Stimulated activated naive B cell treated with anti-CD40 and anti-IgM and Interleukin-4, amounts not matched to agents 10 μg/mL and 1 μg/mL and 100 μg/mL, for 72 hours (primary cell): ENCODE measurements around the gene COPS9.

ENCODE experiments used
- ATAC-seq, 2 donors: fragments of 150-1000 bp; cut with Tn5 transposase; replicated peaks; 2 replicates each; pipeline ENCODE4 v1.10.0; 2021; ENCODE audit warnings: moderate library complexity in 1 of 2
- DNase-seq: peaks from one replicate; pipeline ENCODE4 v3.0.0; 2021
- H3K27ac Mint-ChIP-seq: one replicate; pipeline ENCODE4 v1.8.0; 2022; ENCODE audit warnings: mild to moderate bottlenecking, mixed read lengths
- H3K27me3 Mint-ChIP-seq, 2 donors: one replicate each; pipeline ENCODE4 v1.8.0; 2022; ENCODE audit warnings: mixed read lengths in 2 of 2
- H3K36me3 Mint-ChIP-seq, 2 donors: one replicate each; pipeline ENCODE4 v1.8.0; 2022; ENCODE audit warnings: mixed read lengths in 2 of 2, mild to moderate bottlenecking in 1 of 2
- H3K4me1 Mint-ChIP-seq, 2 donors: one replicate each; pipeline ENCODE4 v1.8.0; 2022; ENCODE audit warnings: mixed read lengths in 2 of 2, mild to moderate bottlenecking in 1 of 2
- H3K4me3 Mint-ChIP-seq, 2 donors: one replicate each; pipeline ENCODE4 v1.8.0; 2022; ENCODE audit warnings: mild to moderate bottlenecking in 2 of 2, mixed read lengths in 2 of 2, moderate library complexity in 1 of 2
- H3K9me3 Mint-ChIP-seq, 2 donors: one replicate each; pipeline ENCODE4 v1.8.0; 2022; ENCODE audit warnings: mixed read lengths in 2 of 2, mild to moderate bottlenecking in 1 of 2

Gene COPS9

DNA sequence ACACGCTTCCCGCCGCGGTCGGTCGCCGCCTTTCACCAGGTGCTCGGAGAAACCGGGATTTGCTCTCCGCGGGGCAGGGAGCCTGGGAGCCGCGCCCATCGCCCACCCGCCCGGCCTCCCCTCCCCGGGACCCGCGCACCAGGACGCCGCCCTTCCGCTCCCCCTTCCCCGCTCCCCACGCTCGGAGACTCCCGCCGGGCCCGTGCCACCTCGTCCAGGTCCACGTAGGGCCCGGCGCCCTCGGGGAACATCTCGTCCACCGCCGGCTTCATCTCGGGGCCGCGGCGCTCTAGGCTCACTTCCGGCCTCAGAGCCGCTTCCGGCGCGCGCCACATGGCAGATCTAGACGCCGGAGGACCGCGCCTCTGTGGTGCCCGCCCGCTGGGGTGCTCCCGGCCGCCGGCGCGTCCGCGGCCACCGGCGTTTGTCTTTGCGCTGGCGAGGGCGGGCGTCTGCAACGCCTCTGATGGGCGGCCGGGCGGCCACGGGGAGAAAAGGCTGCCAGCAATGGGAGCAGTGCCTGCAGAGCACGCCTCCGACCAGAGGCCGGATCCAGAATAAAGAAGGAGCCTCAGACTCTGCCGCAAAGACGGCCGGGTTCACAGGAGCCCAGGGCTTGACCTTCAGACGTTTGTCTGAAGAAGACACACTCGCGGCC, at the start of gene COPS9:
TSS of gene COPS9 (minus strand) at position 293 of the 658 bp plus-strand sequence. CDS start at position 272, 21 bp downstream.
- Mint-ChIP-seq H3K27ac (peak within 1 kb of the TSS; percentile 95), H3K4me1 (peaks cover 23 to 32% of the 10 kb centered on the region in 2 donors), H3K36me3 (peaks cover 16 to 28% of the 10 kb centered on the region in 2 donors), H3K4me3 (peak within 1 kb of the TSS; percentile 92 to 98), H3K9me3 (no peaks in the 10 kb centered on the region), H3K27me3 (peaks cover 8 to 9% of the 10 kb centered on the region in 2 donors)
- DNase-seq (peak; percentile 82), ATAC-seq (peak; percentile 98 to 99)

DNA sequence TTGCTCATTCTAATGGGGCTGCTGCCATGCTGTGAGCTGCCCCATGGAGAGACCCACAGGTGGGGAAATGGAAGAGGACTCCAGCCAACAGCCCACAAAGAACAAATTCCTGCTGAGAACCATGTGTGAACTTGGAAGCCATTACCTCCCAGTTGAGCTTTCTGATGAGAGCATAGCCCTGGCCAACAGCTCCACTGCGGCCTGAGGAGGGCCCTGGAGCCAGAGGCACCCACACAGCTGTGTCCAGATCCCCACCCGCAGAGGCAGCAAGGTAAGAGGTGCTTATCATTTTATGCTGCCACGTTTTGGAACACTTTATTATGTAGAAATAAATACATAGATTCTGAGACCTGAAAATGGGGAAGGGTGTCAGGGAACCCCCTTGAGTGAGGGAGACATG, 48.6 kb upstream of the COPS9 start:
- Mint-ChIP-seq H3K27me3 (peaks cover 17 to 19% of the 10 kb centered on the region in 2 donors), H3K4me3 (no peak overlapping the region), H3K4me1 (no peaks in the 10 kb centered on the region), H3K27ac (no peak overlapping the region), H3K9me3 (peaks cover 11 to 16% of the 10 kb centered on the region in 2 donors), H3K36me3 (no peaks in the 10 kb centered on the region)
- ATAC-seq (no peak), DNase-seq (no peak)

DNA sequence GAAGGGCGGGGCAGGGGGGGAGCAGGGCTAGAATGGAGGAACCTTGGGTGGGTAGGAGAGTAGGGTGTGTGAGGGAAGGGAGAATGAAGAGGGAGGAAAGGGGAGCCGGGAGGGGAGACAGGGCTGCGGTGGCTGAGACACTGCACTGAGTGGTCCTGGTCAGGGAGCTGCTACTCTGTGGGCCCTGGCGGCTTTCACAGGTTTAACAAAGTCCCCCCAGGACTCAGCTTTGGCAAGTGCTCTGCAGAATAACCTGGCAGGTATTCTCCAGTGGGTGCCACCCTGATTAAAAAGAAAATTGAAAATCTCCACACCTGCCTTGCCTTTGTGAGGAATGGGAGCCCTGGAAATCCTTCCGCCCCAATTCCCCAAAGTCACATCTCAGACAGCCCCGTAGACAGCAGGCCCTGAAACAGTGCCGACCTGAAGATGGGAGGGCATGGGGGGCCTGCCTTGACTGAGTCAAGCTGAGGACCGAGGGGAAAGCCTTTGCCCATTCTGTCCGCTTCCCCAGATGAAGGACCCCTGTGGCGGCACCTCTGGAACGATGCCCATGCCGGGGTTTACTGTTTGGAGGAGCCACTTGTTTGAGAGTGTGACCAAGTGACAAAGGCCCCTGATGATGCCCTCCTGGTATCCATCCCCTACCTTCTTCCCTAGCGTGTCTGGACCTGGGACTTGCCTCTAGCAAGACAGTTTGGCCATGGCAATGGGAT, 47.9 kb upstream of the COPS9 start:
- ATAC-seq (no peak), DNase-seq (no peak)
- no peak overlapping the region for H3K4me3 Mint-ChIP-seq
- no peaks in the 10 kb centered on the region for H3K4me1 Mint-ChIP-seq
- H3K36me3 Mint-ChIP-seq = no peaks in the 10 kb centered on the region
- peaks cover 17 to 19% of the 10 kb centered on the region in 2 donors for H3K27me3 Mint-ChIP-seq
- H3K27ac Mint-ChIP-seq = no peak overlapping the region
- H3K9me3 Mint-ChIP-seq = peaks cover 11 to 16% of the 10 kb centered on the region in 2 donors

DNA sequence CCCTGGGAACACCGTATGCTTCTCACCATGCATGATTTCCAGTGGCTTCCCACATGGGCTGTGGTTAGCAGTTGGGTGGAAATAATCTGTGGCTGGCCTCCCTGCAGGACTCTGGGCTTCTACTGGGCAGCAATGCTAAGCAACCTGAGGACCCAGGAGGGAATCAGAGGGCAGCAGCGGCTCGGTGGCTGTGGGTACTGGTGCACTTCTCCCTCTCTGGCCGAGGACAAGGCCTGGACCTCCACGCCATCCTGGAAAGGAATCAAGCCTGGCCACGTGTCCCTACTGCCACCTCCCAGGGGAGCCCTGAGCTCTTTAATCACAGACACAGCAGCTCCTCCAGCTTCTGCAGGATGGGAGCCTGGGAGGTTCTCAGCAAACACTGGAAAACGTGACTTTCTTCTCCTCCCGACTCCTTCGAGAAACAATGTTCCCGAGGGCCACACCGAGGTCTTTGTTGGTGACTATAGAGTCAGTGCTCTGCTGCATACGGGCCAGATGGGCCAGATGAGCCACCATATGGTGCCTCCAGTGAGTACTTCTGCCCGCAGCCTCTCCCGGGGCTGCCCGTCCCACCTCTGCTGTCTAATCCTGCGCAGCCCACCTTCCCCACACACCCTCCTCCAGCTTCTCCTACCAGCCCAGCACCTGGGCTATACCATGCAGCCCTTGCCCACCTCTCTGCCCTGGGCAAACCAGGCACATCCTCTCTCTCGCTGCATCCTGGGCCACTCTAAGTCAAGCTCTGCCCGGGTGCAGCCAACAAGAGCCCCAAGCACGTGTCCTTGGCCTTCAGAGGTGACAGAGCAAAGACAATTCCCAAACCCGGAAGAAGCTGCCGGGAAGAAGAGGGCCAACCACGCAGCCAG, 47.1 kb upstream of the COPS9 start:
- no peak for ATAC-seq
- Mint-ChIP-seq H3K4me1 (no peaks in the 10 kb centered on the region), H3K27ac (no peak overlapping the region), H3K9me3 (peaks cover 9 to 15% of the 10 kb centered on the region in 2 donors), H3K27me3 (peaks cover 17 to 19% of the 10 kb centered on the region in 2 donors), H3K4me3 (no peak overlapping the region), H3K36me3 (no peaks in the 10 kb centered on the region)
- DNase-seq = no peak

DNA sequence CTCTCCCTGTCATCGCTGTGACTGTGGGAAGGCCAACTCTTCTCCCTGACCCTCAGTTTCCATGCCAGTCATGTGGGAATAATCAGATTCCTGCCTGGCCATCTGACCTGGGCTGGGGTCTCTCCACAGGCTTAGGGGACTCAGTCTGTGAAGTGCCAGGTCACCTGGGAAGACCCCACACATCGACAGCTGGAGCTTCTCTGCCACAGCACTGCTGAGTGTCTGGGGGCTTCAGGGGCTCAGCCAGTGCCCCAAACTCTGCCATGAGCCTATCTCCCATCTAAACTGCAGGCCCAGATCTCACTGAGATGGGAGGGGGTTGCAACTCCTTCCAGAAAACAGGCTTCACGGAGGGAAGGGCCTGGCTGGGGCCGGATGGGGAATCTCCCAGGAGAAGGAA, 46.4 kb upstream of the COPS9 start:
- H3K4me3 Mint-ChIP-seq = no peak overlapping the region
- H3K27ac Mint-ChIP-seq = no peak overlapping the region
- H3K36me3 Mint-ChIP-seq = no peaks in the 10 kb centered on the region
- H3K4me1 Mint-ChIP-seq = no peaks in the 10 kb centered on the region
- ATAC-seq (no peak), DNase-seq (no peak)
- H3K27me3 Mint-ChIP-seq = peaks cover 17 to 24% of the 10 kb centered on the region in 2 donors
- H3K9me3 Mint-ChIP-seq = peaks cover 4 to 7% of the 10 kb centered on the region in 2 donors

DNA sequence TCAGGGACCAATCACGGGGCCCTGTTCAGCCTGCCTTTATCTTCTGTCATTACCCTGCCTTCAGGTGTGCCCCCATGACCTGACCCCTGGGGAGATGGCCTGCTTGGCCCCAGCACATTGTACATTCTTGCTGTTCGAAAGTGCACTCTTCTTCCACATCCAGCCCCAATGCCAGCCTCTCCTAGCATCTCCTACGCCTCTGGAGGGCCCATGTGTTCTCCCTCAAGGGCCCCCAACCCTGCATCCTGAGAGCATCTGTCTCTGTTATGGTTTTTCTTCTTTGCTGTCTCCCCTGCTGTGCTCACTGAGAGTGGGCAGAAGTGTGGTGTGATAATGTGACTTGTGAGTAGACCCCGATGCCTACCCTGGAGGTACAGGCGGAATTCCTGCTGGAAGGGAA, 45.9 kb upstream of the COPS9 start:
- DNase-seq = no peak
- H3K9me3 Mint-ChIP-seq = peaks cover 3 to 4% of the 10 kb centered on the region in 2 donors
- H3K27ac Mint-ChIP-seq = no peak overlapping the region
- no peaks in the 10 kb centered on the region for H3K36me3 Mint-ChIP-seq
- no peaks in the 10 kb centered on the region for H3K4me1 Mint-ChIP-seq
- peaks cover 18 to 26% of the 10 kb centered on the region in 2 donors for H3K27me3 Mint-ChIP-seq
- no peak for ATAC-seq
- no peak overlapping the region for H3K4me3 Mint-ChIP-seq

DNA sequence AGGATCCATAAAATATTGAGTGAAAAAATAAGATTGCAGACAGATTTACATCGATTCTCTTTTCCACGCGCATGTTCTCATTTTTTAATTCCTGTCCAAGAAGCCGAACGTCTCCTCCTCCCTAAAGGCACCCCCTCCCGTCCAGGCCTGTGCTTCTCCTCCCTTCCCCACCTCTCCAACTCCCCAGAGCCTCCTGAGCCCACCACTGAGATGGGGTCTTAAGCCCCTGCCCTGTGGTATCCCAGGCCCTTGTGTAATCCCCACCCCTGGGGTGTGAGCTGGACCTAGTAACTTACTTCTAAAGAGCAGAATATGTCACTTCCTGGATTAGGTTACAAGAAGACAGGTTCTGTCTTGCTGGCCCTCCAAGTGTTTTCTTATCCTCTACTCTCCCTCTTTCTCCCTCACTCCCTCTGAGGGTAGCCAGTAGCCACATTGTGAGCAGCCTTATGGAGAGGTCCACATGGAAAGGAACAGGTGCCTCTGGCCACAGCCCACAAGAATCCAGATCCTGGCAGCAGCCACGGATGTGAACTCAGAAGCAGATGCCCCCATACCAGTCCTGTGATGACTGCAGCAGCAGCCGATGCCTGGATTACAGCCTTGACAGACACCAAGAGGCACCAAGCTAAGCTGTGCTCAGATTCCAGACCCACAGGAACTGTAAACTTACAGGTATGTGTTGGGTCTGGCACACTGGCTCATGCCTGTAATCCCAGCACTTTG, 44.0 kb upstream of the COPS9 start:
- no peaks in the 10 kb centered on the region for H3K4me1 Mint-ChIP-seq
- no peaks in the 10 kb centered on the region for H3K9me3 Mint-ChIP-seq
- DNase-seq = no peak
- H3K36me3 Mint-ChIP-seq = no peaks in the 10 kb centered on the region
- H3K27ac Mint-ChIP-seq = no peak overlapping the region
- H3K4me3 Mint-ChIP-seq = no peak overlapping the region
- no peak for ATAC-seq
- peaks cover 21 to 29% of the 10 kb centered on the region in 2 donors for H3K27me3 Mint-ChIP-seq

DNA sequence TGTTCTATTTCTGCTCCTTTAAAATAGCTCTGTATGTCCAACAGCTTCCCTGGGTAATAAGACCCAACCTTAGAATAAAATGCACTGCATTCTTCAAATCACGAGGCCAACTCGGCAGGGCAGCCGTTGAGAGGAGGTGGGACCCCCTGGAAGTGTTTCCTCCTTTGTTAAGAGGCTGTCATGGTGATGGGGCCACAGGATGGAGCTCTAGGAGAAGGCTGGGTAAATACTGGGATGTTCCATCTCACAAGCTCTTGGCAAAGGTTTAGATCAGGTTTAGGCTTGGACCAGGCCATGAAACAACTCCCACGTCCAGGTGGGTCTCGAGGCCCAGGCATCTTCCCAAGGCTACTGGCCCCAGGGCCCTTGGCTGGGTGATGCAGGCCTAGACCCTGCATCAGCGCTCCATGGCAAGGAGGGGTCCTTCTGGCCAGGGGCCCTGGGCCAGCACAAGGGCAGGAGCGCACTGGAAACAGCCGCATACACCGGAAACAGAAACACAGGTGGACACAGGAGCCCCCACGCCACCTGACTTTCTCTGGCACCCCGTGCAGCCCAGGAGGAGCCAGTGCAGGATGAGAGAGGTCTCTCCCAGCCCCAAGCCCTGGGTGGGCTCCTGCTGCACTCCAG, 43.2 kb upstream of the COPS9 start:
- no peak overlapping the region for H3K4me3 Mint-ChIP-seq
- no peaks in the 10 kb centered on the region for H3K9me3 Mint-ChIP-seq
- DNase-seq (no peak), ATAC-seq (no peak)
- H3K36me3 Mint-ChIP-seq = no peaks in the 10 kb centered on the region
- H3K27me3 Mint-ChIP-seq = peaks cover 24 to 29% of the 10 kb centered on the region in 2 donors
- no peak overlapping the region for H3K27ac Mint-ChIP-seq
- H3K4me1 Mint-ChIP-seq = no peaks in the 10 kb centered on the region

DNA sequence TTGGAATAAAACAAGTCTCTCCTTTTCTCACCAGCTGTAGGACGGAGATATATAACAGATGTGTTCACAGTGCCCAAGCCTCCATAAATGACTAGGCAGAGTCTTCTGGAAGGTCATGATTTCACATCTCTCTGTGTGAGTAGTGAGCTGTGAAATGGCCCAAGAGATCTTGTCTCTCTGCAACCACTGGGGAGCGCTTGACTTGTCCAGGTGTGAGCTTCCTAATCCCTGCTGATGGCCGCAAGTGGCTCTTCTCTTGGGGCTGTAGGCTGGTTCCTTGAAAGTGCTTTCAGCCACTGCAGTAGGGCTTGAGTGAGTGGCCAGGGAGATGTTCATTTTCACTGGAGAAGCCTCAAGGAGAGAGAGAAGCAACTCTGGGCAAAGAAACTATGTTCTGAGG, 42.5 kb upstream of the COPS9 start:
- no peak for DNase-seq
- no peak overlapping the region for H3K27ac Mint-ChIP-seq
- peak in 1 of 2 donors; percentile 76 for ATAC-seq
- H3K27me3 Mint-ChIP-seq = peaks cover 27% of the 10 kb centered on the region in 2 donors
- H3K4me3 Mint-ChIP-seq = no peak overlapping the region
- H3K4me1 Mint-ChIP-seq = no peaks in the 10 kb centered on the region
- no peaks in the 10 kb centered on the region for H3K36me3 Mint-ChIP-seq
- H3K9me3 Mint-ChIP-seq = no peaks in the 10 kb centered on the region

DNA sequence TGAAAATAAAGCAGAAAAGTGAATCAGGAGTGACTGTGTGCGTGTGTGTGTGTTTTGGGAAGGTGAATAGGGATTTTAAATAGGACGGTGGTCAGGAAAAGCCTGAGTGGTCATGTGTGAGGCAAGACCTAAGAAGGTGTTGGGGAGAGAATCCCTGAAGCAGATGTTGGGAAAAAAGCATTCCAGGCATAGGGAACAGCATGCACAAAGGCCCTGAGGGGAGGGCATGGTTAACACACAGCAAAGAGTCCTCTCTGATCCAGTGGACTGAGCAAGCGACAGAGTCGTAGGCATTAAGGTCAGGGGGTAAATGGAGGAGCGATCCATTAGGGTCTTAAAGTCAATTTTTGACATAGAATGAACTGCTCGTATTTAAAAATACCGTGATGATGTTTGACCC, 38.4 kb upstream of the COPS9 start:
- H3K27me3 Mint-ChIP-seq = peaks cover 10 to 17% of the 10 kb centered on the region in 2 donors
- H3K36me3 Mint-ChIP-seq = no peaks in the 10 kb centered on the region
- ATAC-seq = no peak
- DNase-seq = no peak
- H3K9me3 Mint-ChIP-seq = peaks cover 4 to 9% of the 10 kb centered on the region in 2 donors
- H3K4me3 Mint-ChIP-seq = no peak overlapping the region
- no peaks in the 10 kb centered on the region for H3K4me1 Mint-ChIP-seq
- no peak overlapping the region for H3K27ac Mint-ChIP-seq

DNA sequence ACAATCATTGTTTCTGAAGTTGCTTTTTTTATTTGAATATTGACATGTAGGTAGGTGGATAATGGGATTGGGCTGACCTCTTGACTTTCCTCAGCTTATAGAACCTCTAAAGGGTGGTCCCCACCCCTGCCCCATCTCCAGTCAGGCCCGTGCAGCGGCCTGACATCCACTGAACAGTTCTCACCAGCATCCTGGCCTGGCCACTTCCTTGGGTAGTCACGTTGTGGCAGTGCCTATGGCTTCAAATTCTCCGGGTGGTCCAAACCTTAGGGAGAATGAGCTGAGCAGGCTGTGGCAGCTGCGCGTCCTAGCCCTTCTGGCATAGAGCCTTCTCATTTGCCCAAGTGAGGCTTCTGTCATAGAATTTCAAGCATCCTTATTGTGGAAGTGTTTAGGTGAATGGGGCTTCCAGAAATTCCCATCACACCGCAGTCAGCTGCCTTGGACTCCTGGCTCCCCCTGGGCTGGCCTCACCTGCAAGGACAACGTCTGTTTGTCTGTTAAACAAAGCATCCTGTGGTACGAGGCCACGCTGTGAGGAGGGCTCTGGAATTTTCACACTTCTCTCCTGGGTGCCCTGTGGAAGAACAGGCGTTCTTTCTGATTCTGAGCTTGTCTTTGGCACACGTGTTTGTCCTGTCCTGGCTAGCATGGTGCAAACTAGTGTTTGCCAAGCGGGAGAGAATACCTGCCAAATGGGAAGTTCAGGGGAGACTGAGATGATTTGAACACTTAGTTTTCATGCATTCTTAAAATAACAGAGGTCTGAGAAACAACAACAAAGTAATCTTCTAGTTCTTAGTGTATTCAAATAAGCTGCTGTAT, 36.2 kb upstream of the COPS9 start:
- H3K27me3 Mint-ChIP-seq = peaks cover 9 to 17% of the 10 kb centered on the region in 2 donors
- no peak for ATAC-seq
- H3K9me3 Mint-ChIP-seq = peaks cover 4 to 9% of the 10 kb centered on the region in 2 donors
- H3K36me3 Mint-ChIP-seq = no peaks in the 10 kb centered on the region
- no peak overlapping the region for H3K27ac Mint-ChIP-seq
- DNase-seq = no peak
- H3K4me3 Mint-ChIP-seq = no peak overlapping the region
- H3K4me1 Mint-ChIP-seq = no peaks in the 10 kb centered on the region

DNA sequence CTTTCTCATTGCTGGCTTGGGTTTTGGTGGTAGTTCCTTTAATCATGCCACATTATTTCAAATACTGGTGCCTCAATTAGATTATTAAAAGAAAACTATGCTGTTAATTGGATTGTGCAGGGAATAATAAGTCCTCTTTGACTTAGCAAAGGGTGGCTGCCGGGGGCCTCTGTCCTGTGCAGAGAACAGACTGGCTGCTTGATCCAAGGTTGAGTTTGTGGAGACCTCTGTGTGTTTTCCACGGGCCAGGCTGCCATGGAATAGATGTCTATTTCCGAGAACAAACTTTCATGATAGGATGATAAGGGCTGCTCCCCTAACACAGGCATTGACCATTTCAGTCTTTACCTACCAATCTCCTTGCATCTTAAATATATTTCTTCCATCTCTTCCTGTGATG, 34.8 kb upstream of the COPS9 start:
- H3K9me3 Mint-ChIP-seq = peaks cover 4 to 9% of the 10 kb centered on the region in 2 donors
- no peak overlapping the region for H3K4me3 Mint-ChIP-seq
- no peak overlapping the region for H3K27ac Mint-ChIP-seq
- no peak for DNase-seq
- H3K36me3 Mint-ChIP-seq = no peaks in the 10 kb centered on the region
- no peak for ATAC-seq
- H3K27me3 Mint-ChIP-seq = peaks cover 8 to 18% of the 10 kb centered on the region in 2 donors
- H3K4me1 Mint-ChIP-seq = no peaks in the 10 kb centered on the region

DNA sequence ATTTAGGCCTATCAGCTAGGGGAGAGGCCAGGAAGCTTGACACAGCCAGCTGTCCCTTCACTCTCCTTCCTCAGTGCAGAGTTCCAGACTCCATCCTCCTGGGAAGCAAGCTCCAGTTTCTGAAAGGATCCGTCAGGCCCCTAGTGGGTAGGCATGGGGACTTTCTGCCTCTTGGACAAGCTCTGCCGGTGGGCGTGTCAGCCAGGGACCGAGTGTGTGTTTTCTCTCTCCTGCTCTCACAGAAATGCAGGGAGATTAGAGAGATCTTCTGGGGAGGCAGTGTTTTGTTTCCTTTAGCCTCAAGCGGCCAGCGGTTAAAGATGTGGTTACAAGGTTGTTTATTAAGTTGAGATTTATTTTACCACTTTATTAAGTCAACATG, 34.2 kb upstream of the COPS9 start:
- no peaks in the 10 kb centered on the region for H3K4me1 Mint-ChIP-seq
- no peak overlapping the region for H3K4me3 Mint-ChIP-seq
- H3K27me3 Mint-ChIP-seq = peaks cover 11 to 21% of the 10 kb centered on the region in 2 donors
- DNase-seq = no peak
- ATAC-seq = no peak
- H3K27ac Mint-ChIP-seq = no peak overlapping the region
- no peaks in the 10 kb centered on the region for H3K36me3 Mint-ChIP-seq
- H3K9me3 Mint-ChIP-seq = peaks cover 7 to 11% of the 10 kb centered on the region in 2 donors
